ENCODE data around the gene FABP7.
"Not testable (repeated sequence)": the region's sequence is repeated elsewhere in the genome, so short reads cannot be mapped to it uniquely, and the experiment has no call there.

The FABP7 gene

DNA sequence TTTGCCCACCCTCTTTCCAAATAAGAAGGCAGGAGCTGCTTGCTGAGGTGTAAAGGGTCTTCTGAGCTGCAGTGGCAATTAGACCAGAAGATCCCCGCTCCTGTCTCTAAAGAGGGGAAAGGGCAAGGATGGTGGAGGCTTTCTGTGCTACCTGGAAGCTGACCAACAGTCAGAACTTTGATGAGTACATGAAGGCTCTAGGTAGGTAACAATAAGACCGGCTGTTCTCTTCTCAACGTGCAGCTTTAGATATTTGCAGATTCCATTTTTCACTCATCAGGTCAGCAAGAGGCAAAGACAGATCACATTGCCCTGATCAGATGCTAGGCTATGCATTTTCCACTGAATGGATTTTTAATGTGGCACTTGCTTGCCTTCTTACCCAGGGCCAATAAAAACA lies at the start of gene FABP7:
Gene FABP7 (plus strand): TSS at position 50 of the 400 bp plus-strand sequence. CDS start 79 bp downstream, at position 129.
- DNase-seq (ENCODE audit: low spot score), result no peak

DNA sequence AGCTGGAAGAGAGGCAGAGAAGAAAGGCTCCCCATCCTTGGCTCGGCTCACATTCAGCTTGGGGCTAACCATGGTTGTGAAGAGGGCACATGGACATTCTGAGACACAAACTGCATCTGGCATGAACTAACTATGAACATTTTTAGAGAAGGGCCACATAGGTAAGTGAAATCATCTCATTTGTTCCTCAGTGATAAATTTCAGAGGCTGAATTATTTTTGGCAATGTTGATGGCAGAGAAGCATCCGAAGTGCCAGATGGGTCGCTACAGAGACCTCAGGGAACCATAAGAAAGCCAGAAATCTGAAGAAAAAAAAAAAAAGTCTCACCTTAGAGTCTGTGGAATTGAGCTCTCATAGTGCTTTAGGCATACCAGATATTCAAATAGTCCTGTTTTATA lies 49.2 kb upstream of the FABP7 start:
- DNase-seq (ENCODE audit: low spot score), result no peak

DNA sequence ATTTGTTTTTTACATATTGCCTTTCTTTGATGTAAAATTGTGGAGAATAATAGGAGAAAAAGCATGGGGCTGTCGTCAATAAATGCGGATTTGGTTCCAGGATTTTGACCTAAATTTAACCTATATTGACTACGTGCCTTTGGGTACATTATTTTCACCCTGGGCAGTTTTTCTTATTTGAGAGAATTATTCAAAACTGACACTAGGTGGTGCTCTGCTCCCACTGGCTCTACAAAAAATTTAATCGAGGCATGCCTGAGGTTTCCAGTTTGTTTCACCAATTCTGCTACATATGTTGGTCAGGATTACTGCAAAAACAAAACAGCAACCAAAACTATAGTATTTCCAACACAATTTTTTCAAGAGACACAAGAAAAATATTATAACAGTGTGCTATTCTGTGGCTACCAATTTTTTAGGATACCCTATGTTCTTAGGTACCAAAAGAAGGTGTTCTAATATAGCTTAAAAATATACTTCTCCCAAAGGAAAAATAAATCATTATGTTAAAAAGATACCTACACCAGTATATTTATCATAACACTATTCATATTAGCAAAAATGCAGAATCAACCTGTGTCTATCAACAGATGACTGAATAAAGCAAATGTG lies 48.6 kb upstream of the FABP7 start:
- DNase-seq (ENCODE audit: low spot score), result no peak

DNA sequence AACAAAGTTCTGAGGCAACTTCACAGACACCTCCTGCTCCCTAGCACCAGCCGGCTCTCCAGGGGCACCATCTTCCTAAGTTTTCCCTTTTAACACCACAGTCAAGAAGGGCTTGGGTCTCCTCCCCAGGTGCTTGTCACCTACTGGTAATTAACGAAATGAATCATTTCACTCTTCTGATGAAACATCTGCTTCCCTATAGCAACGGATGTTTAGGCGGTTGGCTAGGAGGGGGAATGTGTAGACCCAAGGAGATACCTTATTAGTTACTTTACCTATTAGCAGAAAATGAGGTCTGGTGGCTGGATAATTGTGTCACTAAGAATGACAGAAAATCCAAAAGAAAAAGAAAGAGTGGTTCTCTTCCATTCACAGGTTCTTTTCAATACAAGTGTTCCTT lies 46.3 kb upstream of the FABP7 start:
- no peak for DNase-seq (ENCODE audit: low spot score)

DNA sequence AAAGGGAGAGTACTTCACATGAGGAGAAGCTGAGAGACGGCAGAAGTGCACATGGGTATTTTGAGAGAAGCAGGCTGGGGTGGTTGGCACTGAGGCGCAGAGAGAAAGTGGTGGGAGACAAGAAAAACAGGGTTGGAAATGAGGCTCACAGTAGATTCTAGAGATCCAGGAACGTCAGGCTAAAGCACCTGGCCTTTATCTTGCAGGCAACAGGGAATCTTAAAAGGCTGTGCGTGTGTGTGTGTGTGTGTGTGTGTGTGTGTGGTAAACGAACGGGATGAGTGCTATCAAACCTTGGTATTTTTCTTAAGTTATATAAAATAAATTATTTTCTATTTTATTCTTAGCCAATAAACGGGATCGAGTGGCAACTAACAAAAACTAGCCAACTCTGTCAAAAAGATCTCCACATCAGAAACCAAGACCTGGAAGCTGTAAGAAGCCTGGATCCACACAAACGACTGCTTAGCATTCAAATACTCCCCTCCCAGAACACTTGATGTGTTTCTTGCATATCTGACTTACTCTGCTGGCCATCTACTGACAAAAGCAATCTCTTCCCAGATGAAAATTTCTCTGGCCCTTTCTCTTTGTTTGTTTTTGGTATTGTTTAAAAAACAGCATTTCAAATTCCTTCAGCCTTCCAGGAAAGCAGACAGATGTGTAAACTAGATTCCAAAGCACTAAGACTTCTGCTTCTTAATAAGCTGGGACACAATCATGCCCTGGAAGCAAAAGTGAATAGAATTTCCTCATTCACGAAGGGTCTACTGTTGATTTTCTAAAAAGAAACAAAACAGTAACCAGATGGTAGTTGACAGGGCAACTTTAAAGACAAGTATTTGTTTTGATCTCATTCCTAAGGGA lies 44.8 kb upstream of the FABP7 start:
- no peak for DNase-seq (ENCODE audit: low spot score)

DNA sequence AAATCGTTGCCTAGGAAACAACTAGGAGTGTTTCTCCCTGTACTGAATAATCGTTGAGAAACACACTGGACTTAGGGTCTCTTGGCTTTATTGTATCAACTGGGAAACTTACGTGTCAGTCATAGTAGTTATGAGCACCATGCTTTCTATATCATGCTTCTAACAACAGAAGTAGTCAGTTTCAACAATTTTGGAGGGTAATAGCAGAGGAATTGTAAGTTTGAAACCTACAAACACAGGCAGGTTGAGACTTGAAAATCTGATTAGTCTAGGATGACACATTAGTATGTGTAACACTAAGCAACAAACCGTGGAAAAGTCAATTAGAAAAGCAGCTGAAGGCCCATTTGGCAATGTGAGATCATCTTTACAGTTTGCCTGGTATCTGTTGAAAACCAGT lies 43.9 kb upstream of the FABP7 start:
- DNase-seq (ENCODE audit: low spot score), result no peak

DNA sequence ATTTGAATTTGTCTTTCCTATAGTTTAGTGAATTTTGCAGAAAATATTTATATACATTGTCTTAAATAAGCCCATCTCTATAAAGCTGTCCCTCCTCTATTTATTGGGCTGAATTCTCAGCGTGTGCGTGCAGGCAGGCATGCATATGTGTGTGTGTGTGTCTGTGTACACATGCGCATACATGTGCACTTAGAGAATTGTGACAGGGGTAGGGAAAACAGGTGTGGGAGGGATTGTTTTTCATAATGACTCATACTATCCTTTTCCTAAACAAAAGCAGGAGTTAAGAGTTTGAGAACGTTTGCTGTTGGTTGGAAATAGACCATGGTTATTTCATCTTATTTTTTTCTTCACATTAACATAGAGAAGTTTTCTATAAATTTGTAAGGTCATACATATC lies 43.4 kb upstream of the FABP7 start:
- no peak for DNase-seq (ENCODE audit: low spot score)

DNA sequence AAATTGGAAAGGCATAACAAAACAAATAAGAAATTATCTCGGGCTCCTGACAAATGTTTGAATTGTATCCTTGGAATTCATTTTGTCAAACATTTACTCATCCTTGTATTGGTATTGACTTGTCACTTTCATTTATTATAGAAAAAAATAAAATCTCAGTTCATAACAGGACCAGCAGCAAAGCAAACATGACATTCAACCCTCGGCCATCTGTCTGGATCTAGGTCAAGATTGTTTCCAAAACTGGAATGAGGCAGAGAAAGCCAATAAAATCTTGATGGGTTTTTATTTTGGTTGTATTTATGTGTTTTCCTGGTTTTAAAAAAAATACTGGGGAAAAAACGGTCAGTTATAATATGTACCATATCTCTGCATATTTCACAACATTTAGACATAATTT lies 42.9 kb upstream of the FABP7 start:
- no peak for DNase-seq (ENCODE audit: low spot score)

DNA sequence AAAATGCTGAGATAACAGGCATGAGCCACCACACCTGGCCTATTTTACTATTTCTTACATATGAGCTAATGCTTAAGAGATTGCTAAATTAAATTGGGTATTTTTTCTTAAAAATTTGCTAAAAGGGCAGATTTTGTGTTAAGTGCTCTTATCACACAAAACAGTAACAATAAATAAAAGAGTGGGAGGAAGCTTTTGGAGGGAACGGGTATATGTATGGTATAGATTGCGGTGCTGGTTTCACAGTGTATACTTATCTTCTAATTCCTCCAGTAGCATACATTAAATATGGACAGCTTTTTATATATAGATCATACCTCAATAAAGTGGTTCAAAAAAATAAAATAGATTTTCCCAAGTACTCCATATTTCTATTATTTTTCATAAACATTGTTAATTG lies 39.4 kb upstream of the FABP7 start:
- no peak for DNase-seq (ENCODE audit: low spot score)

DNA sequence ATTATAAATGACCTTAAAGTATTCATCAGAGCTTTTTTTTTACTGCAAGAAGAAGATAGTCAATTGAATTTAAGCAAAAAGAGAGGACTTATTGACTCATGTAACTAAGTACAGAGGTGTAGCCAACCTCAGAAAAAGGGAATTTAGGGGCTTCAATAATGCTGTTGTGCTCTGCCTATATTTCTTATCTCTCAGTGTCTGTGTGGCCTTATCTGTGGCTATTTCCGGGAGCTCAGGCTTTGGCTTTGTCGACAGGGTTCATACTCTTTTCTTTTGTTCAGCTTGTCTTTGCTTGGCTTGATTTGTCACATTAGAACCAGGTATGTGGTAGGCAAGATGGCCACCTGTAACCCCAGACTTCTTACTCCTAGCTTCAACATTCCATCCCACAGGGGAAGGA lies 38.6 kb upstream of the FABP7 start:
- no peak for DNase-seq (ENCODE audit: low spot score)

DNA sequence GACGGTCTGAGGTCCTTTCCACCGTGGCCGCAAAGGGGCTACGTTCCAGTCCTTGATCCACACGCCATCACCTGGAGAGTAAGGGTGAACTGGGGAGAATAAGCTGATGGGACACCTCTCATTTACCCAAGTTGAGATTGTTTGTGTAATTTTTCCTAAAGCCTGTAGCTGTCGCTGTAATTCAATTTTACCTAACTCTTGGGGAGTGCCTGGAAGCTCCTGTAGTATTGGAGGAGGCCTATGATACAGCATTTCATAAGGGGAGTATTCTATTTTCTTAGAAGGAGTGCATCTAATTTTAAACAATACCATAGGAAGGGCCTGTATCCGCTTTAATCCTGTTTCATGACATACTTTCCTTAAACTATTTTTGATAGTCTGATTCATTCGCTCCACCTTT lies 35.3 kb upstream of the FABP7 start:
- DNase-seq (ENCODE audit: low spot score), result not testable (repeated sequence)

DNA sequence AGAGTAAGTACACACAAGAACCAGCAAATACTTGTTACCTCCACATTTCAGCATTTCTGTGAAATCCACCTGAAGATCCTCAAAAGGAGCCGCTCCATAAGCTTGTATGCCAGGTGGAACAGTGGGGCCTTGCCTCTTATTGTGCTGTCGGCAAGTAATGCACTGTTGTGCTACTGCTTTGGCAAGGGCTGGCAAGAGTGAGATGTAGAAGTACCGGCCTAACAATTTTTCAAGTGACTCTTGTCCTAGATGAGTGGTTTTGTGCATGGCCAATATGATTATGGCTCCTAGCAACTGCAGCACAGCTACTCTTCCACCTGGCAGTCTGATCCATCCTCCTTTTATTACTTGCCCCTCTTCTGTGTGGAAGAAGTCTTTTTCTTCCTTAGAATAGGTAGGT lies 34.7 kb upstream of the FABP7 start:
- not testable (repeated sequence) for DNase-seq (ENCODE audit: low spot score)

DNA sequence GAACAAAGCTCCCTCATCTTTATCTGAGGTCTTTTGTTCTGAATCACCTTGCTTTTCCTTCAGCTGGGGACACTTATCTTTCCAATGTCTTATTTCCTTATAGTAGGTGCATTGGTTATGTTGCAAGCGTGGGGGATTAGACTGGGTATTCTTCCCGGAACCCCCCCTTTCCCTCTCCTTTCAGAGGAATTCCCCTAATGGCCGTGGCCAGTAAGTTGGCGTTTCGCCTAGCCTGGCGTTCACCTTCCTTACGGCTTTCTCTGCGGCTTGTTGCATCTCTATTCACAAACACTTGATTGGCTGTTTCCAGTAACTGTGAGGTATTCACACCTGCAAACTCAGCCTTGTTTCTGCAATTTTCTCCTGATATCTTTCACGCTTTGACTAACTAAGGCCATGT lies 32.8 kb upstream of the FABP7 start:
- no peak for DNase-seq (ENCODE audit: low spot score)

DNA sequence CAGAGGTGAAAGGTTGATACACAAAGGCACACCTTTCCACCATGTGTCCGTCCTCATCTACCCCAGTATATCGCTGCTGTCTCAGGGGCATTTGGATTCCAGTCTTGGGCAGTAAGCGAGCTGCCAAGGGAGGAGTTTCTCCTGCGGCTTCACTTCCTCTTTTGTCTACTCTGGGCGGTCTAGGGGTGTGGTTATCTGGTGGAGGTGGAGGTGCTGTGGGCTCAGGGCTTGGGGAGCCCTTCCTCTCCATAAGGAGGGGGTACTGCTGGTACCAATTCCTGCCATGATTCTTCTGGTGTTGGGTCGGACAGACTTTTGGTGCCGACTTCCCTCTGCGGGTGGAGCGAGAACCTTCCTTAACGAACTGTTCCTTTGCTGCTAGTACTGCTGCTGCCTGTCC lies 31.9 kb upstream of the FABP7 start:
- DNase-seq (ENCODE audit: low spot score), result no peak

DNA sequence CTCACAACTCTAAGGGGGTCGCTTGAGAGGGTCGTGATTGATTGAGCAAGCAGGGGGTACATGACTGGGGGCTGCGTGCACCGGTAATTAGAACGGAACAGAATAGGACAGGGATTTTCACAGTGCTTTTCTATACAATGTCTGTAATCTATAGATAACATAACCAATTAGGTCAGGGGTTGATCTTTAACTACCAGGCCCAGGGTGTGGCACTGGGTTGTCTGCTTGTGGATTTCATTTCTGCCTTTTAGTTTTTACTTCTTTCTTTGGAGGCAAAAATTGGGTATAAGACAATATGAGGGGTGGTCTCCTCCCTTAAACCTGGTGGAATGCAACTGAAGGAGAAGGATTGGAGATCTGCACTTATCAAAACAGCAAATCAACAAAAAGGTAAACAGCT lies 30.6 kb upstream of the FABP7 start:
- not testable (repeated sequence) for DNase-seq (ENCODE audit: low spot score)

DNA sequence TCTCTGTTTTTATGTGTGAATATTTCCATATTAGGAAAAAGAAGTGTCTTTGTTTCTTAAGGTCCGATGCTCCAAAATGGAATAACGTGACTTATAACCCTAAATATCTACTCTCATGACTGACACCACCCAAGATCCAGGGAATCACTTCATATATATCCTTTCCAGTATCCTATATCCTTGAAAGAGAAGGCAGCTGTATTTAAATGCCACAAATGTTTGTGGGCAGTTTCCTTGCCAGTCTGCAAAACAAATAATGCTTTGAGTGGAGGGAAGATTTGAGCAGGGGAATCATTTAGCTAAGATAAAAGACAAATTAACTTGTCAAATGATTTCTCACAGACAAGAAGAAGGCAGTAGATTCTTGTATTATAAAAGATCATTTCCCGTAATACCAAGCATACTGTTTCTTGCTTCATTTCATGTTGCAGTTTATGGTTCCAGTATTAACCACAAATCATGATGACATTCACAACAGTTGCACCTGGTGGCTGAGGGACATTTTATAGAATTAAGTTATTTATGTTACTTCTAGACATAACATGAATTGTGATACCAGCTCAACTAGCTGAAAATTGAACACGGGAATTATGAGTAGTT lies 30.0 kb upstream of the FABP7 start:
- DNase-seq (ENCODE audit: low spot score), result no peak

DNA sequence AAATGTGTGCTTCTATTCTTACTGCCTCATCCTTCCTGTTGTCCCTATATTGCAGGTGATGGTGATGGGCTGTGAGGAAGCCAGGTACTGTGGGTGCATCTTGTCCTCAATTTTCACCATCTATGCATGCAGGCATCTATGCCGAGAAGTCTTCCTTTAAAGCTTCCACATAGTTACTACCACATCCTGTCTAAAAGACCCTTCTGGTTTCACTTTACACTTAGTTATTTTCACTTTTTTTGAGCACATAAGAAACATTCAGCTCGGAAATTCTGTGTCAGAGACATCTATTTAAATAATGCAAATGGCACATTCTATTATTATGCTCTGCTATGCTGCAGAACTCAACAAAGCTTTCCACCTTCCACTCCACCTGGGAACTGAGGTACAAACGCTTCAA lies 28.2 kb upstream of the FABP7 start:
- no peak for DNase-seq (ENCODE audit: low spot score)

DNA sequence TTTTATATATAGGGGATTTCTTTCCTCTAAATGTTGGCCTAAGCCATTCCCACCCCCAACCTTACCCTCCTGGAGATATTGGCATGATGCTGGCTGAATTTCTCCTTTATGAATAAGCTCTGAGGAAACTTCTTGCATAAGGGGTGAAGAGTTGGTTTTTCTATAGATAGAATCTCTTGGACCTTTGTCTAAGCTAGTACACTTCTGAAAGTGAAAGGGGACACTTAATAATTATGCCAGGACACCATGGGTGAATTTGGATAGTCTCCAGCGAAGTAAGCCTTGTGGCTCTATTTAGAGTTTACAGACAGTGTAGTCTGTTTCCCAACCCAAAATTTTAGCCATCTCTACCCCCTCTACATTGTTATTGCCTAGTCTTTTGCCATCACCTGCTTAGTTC lies 27.1 kb upstream of the FABP7 start:
- DNase-seq (ENCODE audit: low spot score), result no peak

DNA sequence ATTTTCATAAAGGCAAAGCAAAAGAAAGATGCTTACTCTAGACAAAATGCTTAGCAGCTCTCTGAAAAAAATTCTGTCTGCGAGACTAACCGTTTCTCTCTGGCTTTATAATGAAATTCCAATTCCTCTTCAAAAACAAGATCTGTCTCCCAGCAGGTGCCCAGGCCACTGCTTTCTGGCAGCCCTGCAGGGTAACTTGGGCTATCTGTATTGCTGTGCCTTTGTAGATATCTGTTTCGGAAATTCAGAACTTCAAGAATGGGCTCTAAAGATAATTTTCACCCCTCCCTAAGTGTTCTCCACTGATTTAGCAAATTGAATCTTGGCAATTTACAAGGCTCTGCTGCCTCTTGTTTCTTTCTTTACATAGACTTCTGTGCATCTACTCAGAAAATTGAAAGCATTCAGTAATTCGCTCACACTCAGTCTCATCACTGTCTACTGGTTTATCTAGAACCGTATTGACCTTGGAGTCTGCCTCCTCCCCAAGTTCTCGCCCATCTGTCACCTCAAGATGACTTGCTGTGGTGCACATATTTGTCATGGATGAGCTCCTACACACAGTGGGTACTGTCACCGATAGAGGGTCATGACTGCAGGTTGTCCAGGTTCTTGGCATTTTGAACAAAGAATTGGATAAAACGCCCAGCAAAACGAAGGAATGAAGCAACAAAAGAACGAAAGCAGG lies 26.4 kb upstream of the FABP7 start:
- DNase-seq (ENCODE audit: low spot score), result no peak

DNA sequence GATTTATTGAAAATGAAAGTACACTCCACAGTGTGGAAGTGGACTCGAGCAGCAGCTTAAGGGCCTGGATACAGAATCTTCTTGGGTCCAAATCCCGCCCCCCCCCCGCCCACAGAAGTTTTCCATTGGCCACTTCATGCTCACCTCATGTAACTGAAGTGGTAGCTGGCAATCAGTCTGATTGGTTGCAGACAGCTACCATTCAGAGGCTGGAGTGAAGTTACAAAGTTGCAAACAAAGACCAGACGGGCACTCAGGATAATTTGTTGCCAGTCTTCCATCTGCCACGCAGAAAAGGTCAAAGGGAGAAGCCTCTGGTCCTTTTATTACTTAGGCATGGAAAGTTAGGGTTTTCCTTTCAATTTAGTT lies 25.8 kb upstream of the FABP7 start:
- DNase-seq (ENCODE audit: low spot score), result no peak

DNA sequence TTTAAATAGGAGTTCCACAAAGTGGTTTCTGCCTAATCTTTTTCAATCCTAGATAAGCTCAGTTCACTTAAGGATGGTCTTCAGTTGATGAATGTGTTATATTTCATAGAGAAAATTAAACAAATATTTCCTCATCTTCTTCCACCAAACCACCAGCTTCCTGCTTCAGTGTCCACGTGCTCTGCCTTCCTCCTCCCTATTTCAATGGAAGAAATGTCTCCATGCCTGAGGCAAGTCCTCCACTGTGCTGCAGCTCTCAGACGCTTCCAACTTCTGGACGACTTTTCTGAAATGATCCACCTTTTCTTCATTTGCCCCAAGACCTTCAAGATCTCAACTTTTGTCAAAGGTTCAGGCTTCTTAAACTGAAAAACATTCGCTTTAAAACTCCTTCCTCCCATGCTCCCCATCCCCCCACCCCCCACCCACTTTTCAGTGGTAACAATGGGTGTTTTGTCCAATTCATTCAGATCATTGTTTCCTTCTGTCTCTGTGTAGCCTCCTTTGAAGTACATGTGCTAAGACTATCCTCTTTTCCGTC lies 25.3 kb upstream of the FABP7 start:
- no peak for DNase-seq (ENCODE audit: low spot score)

DNA sequence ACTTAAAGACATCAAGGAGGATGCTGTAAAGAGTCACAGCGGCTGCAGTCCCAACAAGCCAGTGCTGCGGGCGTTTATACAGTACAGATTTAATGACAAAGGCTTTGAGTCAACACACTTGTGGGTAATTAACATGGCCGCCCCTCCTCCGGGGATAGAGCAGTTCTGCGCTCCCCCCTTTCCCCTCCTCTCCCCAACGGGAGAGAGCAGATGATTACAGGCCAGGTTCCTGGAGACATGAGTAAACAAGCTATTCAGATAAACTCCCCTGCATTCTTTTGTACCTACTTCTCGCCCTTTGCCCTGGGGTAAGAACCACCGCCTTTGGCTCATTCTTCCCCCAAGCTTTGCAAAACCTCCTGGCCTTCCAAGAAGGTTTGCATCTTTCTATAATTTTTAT lies 23.6 kb upstream of the FABP7 start:
- DNase-seq (ENCODE audit: low spot score), result no peak

DNA sequence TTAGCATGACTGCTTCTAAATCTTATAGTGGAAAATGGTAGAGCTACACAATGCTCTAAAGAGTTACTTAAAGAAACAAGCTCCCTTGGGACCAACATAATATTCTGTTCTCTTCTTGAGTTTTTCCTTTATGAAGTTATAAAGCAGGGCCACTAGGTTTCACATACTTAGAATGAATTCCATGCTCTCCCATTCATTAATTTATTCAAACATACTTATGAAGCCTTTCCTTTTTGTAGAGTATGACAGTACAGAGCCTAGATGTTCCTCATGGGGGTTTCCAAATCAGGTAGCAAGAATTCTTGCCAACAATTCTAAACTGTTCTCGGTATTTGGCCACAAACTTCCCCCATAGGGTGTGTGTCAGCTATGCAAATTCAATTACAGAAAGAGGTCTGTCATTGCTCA lies 20.6 kb upstream of the FABP7 start:
- no peak for DNase-seq (ENCODE audit: low spot score)
